ENCODE results near the gene BICD2. TPM values are rescaled to one million over a fixed set of nuclear protein-coding genes. Genes with fewer than 3 reads are reported as not detected.

Gene BICD2
- polyA plus RNA-seq, 3 donors: 27.0 to 32.7 (median 29.8) TPM

DNA sequence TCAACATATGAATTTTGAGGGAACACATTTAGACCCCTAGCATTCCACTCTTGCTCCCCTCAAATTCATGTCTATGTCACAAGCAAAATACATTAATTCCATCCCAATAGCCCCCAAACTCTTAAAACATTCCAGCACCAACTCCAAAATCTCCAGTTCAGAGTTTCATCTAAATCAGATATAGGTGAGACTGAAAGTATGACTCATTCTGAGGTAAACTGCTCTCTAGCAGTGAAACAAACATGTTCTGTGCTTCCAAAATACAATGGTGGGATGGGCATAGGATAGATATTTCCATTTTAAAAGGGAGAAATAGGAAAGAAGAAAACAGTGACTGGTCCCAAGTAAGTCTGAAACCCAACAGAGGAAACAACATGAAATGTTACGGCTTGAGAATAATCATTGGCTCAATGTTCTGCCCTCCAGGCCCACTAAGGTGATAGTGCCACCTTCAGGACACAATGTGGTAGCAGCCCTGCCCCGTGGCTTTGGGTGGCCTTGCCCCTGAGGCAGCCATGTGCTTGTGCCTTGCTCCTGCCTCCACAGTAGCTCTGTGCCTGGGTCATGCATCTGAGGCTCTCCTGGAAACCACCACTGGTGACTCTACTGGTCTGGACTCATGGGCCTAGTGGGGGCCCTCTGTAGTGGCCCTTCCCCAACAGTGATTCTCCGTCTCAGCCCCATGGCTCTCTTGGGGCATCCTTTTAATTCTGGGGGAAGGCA, 58.3 kb downstream of the BICD2 start:
- no peak for DNase-seq (ENCODE audit: extremely low read depth in 1 of 11, low read depth in 9 of 11, low spot score in 4 of 11)

DNA sequence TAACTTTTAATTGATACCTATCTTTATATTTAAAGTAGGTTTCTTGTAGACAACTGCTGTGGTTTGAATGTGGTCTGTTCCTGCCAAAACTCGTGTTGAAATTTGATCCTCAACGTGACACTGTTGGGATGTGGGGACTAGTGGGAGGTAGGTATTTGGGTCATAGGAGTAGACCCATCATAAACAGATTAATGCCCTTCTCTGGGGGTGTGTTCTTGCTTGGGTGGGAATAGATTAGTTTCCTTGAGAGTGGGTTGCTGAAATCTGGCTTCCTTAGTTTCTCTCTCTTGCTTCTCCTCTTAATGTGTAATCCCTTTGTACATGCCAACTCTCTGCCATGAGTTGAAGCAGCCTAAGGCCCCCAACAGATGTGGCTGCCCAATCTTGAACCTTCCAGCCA, 60.1 kb downstream of the BICD2 start:
- no peak for DNase-seq (ENCODE audit: extremely low read depth in 1 of 11, low read depth in 9 of 11, low spot score in 4 of 11)

DNA sequence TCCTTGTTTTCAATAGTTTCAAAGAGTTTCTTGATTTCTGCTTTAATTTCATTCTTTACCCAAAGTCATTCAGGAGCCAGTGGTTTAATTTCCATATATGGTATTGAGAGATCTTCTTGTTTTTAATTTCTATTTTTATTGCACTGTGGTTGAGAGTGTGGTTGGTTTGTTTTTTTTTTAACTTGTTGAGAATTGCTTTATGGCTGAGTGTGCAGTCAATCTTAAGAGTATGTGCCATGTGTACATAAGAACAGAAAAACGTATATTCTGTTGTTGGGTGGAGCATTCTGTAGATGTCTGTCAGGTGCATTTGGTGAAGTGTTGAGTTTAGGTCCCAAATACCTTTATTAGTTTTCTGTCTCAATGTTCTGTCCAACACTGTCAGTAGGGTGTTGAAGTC, 68.0 kb downstream of the BICD2 start:
- DNase-seq (ENCODE audit: extremely low read depth in 1 of 11, low read depth in 9 of 11, low spot score in 4 of 11): no peak

DNA sequence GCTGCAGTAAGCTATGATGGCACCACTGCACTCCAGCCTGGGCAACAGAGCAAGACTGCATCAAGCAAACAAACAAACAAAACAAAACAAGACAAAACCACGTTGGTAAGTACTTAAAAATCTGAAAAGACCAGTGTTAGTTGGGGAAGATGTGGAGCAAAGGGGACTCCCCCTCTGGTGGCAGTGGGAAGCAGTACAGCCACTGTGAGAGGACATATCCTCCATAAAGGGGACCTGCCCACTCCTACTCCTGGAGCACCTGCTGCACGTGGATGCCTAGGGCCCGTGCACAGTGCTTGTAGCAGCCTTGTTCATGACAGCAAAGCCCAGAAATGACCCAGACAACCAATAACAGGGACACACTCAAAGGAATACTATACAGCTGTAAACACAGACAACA, 77.7 kb downstream of the BICD2 start:
- no peak for DNase-seq (ENCODE audit: extremely low read depth in 1 of 11, low read depth in 9 of 11, low spot score in 4 of 11)

DNA sequence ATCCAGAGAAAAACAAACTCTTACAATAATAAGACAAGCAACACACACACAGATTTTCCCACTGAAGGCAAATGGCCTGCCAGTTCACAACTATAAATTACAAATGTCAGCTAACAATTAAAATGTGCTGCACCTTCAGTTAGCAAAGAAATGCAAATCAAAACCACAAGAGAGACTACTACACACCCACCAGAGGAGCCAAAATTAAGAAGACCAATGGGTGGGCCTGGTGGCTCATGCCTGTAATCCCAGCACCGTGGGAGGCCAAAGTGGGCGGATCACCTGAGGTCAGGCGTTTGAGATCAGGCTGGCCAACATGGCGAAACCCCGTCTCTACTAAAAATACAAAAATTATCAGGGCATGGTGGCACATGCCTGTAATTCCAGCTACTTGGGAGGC, 79.6 kb downstream of the BICD2 start:
- no peak for DNase-seq (ENCODE audit: extremely low read depth in 1 of 11, low read depth in 9 of 11, low spot score in 4 of 11)

DNA sequence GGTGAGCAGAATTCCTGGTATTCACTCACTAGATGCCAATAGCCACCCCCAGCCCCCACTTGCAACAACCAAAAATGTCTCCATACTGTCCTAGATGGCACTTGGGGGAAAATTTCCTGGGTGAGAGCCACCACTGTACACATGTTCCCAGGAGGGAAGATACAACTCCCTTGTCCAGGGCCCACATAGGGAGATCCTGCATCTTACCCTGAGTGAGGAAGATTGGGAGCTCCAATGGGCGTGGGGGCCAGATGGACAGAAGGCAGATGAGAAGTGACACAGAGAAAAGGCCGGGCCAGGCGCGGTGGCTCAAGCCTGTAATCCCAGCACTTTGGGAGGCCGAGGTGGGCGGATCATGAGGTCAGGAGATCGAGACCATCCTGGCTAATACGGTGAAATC, 82.4 kb downstream of the BICD2 start:
- no peak for DNase-seq (ENCODE audit: extremely low read depth in 1 of 11, low read depth in 9 of 11, low spot score in 4 of 11)

DNA sequence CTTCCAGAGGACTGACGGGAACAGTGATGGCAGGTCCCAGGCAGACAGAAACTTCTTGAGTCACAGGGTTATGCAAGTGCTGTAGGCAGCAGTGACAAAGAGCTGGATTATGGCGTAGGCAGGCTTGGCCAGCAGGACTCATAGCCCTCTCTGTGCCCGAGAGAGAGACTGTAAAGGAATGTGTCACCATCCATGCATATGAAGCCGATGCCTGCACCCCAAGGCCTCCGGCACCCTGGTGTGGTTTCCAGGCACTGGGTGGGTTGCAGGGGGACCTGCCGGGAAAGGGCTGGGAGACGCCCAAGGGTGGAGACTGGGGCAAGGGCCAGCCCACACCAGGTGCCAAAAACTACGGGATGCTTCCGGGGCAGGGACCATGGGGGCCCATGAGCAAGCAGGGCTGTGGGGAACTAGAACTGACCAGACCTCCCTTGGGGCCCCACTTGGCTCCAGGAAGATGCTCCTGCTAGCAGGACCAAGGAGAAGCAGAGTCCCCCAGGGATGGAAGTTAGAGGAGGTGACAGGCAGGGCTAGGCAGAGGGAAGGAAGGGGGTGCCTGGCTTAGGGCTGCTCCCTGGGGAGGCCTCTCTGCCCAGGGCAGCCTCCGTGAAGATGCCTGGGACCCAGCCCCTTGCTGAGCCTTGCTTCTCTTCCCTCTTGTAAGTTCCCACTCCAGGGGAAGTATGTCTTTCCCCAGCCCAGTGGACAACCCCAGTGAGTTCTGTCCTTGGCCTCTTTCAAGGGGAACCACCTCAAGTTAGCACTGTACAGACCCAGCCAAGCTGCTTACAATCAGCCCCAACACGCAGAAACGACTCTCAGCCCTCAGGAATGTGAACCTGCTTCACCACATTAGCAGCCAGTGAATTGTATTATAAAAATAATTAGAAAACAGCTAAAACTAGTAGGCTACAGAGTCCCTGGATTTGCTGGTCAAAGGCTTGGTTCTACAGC, 84.2 kb downstream of the BICD2 start:
- DNase-seq (ENCODE audit: extremely low read depth in 1 of 11, low read depth in 9 of 11, low spot score in 4 of 11): no peak

DNA sequence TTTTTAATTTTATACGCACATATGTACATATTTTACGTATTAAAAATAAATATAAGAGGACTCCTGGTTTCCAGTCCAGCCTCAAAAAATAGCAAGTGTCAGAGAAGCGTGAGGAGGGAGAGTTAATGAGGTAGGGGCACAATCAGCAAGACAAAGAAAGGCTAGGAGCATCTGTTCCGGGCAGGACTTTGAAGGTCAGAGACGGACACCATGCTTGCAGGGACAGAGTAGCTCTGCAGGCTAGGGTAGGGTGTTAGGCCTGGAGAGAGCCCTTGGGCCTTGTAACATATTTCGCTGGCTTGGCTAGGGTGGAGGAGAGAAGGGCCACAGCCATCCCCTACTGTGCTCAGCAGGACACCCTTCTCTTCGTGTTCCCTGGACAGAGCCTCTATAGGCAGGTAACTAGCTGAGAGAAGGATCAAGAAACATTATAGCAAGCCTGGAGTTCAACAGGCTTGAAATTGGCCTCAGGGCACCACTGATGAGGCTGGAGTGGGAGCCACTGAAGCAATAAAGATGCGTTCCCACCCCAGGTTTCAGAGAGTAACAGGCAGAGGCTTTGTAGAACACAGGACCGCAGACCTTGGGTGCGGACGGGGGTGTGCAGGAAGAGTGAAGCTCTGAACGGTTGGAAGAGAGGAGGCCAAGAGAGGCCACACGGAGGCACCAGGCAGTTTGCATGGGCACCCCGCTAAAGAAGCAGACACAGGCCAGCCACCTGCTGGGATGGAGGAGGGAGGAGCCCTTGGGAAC, 85.0 kb downstream of the BICD2 start:
- no peak for DNase-seq (ENCODE audit: extremely low read depth in 1 of 11, low read depth in 9 of 11, low spot score in 4 of 11)

DNA sequence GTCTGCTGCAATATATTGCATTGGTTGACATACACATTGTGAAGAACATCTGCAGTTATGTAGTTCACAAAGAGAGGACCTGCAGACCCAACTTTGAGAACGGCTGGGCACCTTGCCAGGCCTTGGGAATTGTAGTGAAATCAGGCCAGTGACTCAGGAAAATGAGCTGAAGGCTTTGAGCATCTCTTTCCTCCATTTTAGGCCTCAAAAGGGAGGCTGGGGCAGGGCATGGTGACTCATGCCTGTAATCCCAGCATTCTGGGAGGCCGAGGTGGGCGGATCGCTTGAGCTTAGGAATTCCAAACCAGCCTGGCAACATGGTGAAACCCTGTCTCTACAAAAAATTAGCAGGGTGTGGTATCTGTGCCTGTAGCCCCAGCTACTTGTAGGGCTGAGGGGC, 93.3 kb downstream of the BICD2 start:
- DNase-seq (ENCODE audit: extremely low read depth in 1 of 11, low read depth in 9 of 11, low spot score in 4 of 11): peak in 1 of 11 donors; percentile 5

DNA sequence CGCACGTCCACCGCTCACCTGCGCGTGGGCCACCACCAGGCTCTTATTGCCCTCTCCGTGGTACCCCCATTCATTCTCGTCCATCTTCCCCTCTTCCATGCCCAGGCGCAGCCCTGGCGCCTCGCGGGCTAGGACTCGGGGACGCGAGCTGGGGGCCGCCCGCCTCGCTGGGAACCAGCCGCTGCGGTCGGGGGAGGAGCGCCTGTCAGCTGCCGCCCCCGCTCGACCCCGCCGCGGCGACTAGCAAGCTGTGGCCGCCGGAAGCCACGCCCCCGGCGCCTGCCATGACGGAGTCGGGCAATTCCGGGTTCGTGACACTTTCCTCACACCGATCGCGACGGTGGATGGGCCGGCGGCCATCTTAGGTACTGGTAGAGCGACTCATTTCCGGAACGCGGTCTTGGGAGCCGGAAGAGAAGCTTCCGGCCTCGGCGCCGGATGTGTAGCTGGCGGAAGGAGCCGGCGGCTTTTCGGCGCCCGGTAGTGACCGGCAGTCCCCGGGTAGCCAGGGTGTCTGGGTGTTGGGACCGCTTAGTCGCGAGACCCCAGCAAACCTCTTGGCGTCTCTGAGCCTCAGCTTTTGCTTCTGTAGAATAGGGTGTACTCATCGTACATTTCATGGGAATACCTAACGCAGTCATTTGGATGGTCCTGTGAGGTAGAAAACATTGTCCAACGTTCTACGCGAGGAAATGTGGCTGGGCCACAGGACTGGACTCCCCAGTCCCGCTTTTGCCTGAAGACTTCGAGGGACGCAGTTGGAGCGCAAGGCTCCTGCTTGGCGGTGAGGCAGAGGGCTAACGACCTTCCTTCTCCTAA, 94.5 kb downstream of the BICD2 start, which contains the start of gene IPPK:
Gene IPPK (minus strand): TSS at position 242 of the 819 bp plus-strand sequence. CDS start 143 bp downstream, at position 99.
- DNase-seq (ENCODE audit: extremely low read depth in 1 of 11, low read depth in 9 of 11, low spot score in 4 of 11): peak; percentile 90 to 98 (median 97)

DNA sequence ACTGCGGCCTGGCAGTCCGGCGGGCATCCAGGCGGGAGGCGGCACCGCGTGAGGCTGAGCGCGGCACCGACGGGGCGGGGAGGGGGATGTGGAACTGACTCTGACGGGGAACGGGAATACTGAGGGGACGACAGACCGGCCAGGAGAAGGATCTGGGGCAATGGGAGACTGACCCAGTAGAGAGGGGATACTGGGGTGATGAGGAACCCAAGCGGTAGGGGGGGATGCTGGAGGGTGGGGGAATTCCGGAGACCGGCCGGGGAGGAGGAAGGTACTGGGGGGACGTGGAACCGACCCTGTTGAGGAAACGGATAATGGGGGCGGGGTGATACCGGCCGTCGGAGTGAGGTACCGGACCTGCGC, 95.1 kb downstream of the BICD2 start:
- DNase-seq (ENCODE audit: extremely low read depth in 1 of 11, low read depth in 9 of 11, low spot score in 4 of 11): peak in 1 of 11 donors; percentile 1

DNA sequence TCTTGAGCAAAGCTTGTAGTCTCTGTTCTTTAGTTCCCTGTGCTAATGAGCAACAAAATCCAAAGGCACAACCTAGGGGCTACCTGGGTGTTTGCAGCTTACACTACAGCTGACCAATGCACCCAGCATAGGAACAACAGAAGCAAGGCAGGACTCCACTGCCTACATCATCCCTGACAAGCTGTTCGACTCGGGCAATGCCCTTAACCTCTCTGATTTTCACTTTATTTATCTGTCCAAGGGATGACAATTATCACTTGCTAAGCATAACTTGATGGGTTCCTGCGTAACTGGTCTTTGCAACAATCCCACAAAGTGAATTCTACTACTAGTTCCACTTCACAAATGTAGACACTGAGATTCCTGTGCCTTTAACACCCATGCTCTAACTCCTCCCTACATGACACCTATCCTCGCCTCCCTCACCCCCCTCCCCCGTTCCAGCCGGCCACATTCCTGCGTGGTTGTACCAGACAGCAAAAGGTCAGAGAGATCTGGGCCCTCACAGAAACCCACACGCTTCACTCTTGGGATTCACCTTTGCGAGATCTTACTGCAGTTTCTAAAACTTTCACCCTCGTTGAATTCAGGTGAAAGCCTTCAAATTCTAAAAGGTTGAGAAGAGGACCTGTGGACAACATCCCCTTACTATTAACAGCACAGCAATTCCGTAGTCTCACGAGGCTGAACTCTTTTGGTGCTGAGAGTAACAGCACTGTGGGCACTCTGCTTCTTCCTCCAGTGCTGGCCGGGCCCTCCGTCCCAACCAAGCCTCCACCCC, 95.7 kb downstream of the BICD2 start:
- DNase-seq (ENCODE audit: extremely low read depth in 1 of 11, low read depth in 9 of 11, low spot score in 4 of 11): peak in 4 of 11 donors; percentile 7 to 39 (median 20)

DNA sequence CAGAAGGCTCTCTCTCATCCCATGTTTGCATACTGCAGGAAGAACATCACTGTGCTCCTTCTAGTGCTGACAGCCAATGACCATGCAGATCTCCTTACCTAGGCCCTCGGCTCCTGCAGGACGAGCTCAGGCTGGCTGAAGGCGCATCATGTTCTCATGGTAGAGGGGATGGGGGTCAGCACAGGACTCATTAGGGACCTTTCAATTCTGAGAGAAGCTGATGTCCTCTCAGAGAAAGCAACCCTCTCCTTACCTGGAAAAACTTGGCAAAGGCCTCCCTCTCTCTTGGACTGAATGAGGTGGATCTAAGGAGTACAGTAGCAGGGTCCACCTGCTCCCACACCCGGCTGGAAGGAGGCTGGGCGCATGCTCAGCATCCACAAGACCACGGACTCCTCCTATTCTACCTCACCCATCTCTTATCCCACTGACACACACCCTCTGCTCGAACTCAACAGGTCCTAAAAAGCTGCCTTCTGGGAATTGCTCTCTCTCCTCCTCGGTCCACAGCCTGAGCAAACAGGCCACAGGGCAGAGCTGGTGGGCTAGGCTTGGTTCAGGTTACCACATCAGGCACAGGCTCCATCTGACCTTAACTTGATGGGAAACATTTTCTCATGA, 97.6 kb downstream of the BICD2 start:
- DNase-seq (ENCODE audit: extremely low read depth in 1 of 11, low read depth in 9 of 11, low spot score in 4 of 11): no peak

DNA sequence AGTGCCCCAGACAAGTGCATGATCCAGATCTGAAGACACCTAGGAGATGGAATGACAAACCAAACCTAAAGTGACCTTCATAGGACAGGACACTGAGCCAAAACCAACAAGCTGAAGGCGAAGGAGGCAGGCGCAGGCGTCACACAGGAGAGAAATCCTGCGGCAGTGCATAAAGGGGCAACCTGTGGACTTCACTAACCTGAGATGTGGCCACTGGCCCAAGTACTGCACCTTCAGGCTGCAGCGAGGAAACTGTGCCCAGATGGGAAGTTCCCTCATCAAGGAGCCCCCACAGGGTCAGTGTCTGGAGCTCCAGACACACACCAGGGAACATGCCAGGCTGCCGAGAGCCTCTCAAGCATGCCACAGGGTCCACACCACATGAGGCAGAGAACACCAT, 98.4 kb downstream of the BICD2 start:
- DNase-seq (ENCODE audit: extremely low read depth in 1 of 11, low read depth in 9 of 11, low spot score in 4 of 11): no peak

DNA sequence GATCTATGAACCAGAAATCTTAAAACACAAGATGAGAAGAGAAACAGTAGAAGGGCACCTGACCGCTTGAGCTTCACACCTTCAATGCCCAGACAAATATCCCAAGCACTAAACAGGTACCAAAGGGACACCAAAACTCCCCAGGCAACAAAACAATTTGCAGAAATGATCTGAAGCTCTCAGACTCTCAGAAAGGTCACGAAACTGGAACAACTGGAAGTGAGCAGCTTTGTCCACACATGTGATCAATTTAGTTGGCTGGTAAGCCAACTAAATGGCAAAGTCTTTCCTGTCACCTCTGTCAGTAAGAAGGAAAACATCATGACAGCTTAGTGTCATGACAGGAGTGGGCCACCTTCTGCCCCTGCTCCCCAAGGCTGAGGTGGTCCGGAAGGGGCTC, 98.8 kb downstream of the BICD2 start:
- DNase-seq (ENCODE audit: extremely low read depth in 1 of 11, low read depth in 9 of 11, low spot score in 4 of 11): no peak

DNA sequence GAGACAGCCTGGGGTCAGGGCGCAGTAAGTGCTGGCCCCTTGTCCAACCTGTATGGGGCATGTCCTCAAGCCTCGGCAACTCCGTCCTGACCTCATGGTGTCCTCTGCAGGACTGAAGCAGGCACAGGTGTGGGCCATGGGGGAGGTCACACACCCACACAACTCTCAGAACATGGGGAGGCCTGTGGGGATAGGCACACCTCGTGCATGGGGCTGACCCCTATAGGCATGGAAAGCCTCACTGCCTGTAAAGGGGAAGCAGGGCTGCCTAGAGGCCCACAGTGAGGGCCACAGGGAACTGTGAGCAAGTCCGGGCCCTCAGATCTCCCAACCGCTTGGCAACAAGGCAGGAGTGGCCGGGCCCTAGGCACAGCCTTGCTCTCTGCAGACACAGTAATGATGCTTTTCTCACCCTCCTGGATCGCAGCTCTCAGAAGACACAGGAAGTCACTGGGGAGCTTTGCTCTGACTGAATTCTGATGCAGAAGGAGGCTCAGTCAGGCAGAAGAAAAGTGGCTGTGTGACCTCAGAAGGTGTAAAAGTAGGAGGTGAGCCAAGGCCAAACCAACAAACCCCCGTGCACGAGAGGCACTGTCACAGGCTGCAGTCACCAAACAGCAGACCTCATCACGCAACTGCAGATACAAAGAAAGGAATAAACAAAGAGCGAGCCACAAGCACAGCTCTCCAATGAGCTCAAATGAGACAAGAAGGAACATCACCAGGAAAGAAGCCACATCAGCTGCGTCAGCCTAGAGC, 100.1 kb downstream of the BICD2 start:
- no peak for DNase-seq (ENCODE audit: extremely low read depth in 1 of 11, low read depth in 9 of 11, low spot score in 4 of 11)

DNA sequence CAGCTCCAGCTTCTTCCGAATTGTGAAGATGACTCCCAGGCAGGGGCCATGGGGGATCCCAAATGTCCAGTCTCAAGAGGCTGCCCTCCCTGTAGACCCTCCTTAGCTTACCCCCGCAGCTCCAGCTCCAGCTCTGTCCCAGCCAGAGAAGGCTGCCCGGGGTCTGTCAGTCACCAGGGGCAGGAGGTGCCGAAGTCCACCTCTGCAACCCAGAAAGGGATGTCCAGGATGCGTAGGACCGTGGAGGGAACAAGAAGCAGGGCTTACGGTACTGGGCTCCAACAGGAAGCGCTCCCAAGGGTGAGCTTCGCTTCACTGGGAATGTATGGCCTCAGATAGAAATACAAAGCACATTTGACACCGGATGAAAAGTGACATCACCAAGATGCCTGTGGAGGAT, 100.7 kb downstream of the BICD2 start:
- no peak for DNase-seq (ENCODE audit: extremely low read depth in 1 of 11, low read depth in 9 of 11, low spot score in 4 of 11)

Measured in renal cortex interstitium (tissue), 11 donors.